OCI-LY1 (cell line): ENCODE measurements around the gene GABRG3.

Experiments
- H2AFZ ChIP-seq: fragments of 200-600 bp; sonication (generic), shearing (Covaris generic); 2 replicates; pipeline ENCODE4 v1.6.0; 2014; ENCODE audit warnings: antibody characterized with exemption, mild to moderate bottlenecking, low read length
- H3F3A ChIP-seq: fragments of 200-600 bp; sonication (generic), shearing (Covaris generic); 2 replicates; pipeline ENCODE4 v1.6.0; 2014; ENCODE audit warnings: mild to moderate bottlenecking, antibody characterized with exemption, low read length, moderate library complexity; ENCODE audit not compliant: insufficient read depth
- H3K27ac ChIP-seq: fragments of 200-600 bp; sonication (generic); 2 replicates; pipeline ENCODE4 v1.5.1; 2014; ENCODE audit warnings: low read length, mixed run types, mild to moderate bottlenecking, low read depth; ENCODE audit not compliant: poor library complexity, severe bottlenecking
- H3K27me3 ChIP-seq: fragments of 200-600 bp; sonication (generic); 2 replicates; pipeline ENCODE4 v1.6.0; 2014; ENCODE audit warnings: antibody characterized with exemption, mild to moderate bottlenecking, low read length, moderate library complexity; ENCODE audit not compliant: insufficient read depth
- H3K36me3 ChIP-seq: fragments of 200-600 bp; sonication (generic); 2 replicates; pipeline ENCODE4 v1.6.1; 2014; ENCODE audit warnings: mild to moderate bottlenecking, antibody characterized with exemption, low read length, moderate library complexity, mixed read lengths; ENCODE audit not compliant: insufficient read depth
- H3K4me1 ChIP-seq: fragments of 200-600 bp; sonication (generic); 2 replicates; pipeline ENCODE4 v1.5.1; 2014; ENCODE audit warnings: mild to moderate bottlenecking, low read length, moderate library complexity; ENCODE audit not compliant: insufficient read depth, severe bottlenecking
- H3K4me2 ChIP-seq: fragments of 200-600 bp; sonication (generic), shearing (Covaris generic); 2 replicates; pipeline ENCODE4 v1.6.1; 2014; ENCODE audit warnings: low read length
- H3K4me3 ChIP-seq: fragments of 200-600 bp; sonication (generic); 2 replicates; pipeline ENCODE4 v1.5.1; 2014; ENCODE audit warnings: low read length, low read depth, mild to moderate bottlenecking, mixed read lengths; ENCODE audit not compliant: poor library complexity, severe bottlenecking
- H3K79me2 ChIP-seq: fragments of 200-600 bp; shearing (Covaris generic); 2 replicates; pipeline ENCODE4 v1.6.1; 2016; ENCODE audit warnings: mixed run types, low read length, mixed read lengths; ENCODE audit not compliant: insufficient read depth
- H3K9ac ChIP-seq: fragments of 200-600 bp; sonication (generic), shearing (Covaris generic); 2 replicates; pipeline ENCODE4 v1.6.1; 2014; ENCODE audit warnings: mild to moderate bottlenecking, low read length, mixed read lengths
- H3K9me2 ChIP-seq: fragments of 200-600 bp; sonication (generic), shearing (Covaris generic); 2 replicates; pipeline ENCODE4 v1.6.1; 2014; ENCODE audit warnings: low read depth, mild to moderate bottlenecking, low read length, mixed read lengths
- H3K9me3 ChIP-seq: fragments of 200-600 bp; shearing (Covaris generic); 2 replicates; pipeline ENCODE4 v1.6.1; 2014; ENCODE audit warnings: low read length, mixed read lengths
- H4K20me1 ChIP-seq: fragments of 200-600 bp; sonication (generic), shearing (Covaris generic); 2 replicates; pipeline ENCODE4 v1.6.0; 2016; ENCODE audit warnings: mild to moderate bottlenecking, low read length; ENCODE audit not compliant: insufficient read depth
- EZH2 ChIP-seq: fragments of 200-600 bp; sonication (generic), shearing (Covaris generic); IDR thresholded peaks from 2 replicates; pipeline ENCODE4 v1.8.0; 2017; ENCODE audit warnings: borderline replicate concordance, mixed run types, mild to moderate bottlenecking, antibody characterized with exemption, low read length, moderate library complexity, mixed read lengths
- TF ChIP-seq, protein P1 (sequence below): fragments of 200-600 bp; sonication (generic), shearing (Covaris generic); IDR thresholded peaks from 2 replicates; pipeline ENCODE4 v1.5.1; 2017; ENCODE audit warnings: mild to moderate bottlenecking, antibody characterized with exemption, low read length, moderate library complexity, mixed read lengths

The GABRG3 gene

DNA sequence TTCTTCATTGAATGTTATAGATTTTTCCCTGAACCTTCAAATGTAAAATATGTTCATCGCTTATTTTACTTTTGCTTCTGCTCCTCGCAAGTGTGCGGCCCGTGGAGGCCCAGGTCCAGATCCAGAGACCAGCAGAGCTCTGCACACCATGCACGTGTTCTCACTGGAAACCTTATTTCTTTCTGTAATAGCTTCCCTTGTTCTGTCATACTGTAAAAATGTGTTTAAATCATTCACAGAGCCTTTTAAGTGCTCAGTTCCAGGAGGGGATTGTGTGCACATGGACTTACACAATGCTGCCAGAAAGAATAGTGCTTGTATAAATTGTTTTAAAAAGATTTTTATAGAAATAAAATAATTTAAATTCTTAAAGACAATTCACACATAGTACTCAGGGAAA, 359.3 kb downstream of the GABRG3 start:
- TF ChIP-seq EZH2, result no peak
- TF ChIP-seq, protein P1, sequence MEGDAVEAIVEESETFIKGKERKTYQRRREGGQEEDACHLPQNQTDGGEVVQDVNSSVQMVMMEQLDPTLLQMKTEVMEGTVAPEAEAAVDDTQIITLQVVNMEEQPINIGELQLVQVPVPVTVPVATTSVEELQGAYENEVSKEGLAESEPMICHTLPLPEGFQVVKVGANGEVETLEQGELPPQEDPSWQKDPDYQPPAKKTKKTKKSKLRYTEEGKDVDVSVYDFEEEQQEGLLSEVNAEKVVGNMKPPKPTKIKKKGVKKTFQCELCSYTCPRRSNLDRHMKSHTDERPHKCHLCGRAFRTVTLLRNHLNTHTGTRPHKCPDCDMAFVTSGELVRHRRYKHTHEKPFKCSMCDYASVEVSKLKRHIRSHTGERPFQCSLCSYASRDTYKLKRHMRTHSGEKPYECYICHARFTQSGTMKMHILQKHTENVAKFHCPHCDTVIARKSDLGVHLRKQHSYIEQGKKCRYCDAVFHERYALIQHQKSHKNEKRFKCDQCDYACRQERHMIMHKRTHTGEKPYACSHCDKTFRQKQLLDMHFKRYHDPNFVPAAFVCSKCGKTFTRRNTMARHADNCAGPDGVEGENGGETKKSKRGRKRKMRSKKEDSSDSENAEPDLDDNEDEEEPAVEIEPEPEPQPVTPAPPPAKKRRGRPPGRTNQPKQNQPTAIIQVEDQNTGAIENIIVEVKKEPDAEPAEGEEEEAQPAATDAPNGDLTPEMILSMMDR, result no peak
- Histone ChIP-seq H3K9ac (no peak overlapping the region), H3K27me3 (0 out of 2 replicates have a peak, but pooled peaks cover 4% of the 10 kb centered on the region), H3K4me2 (no peak overlapping the region), H4K20me1 (no peaks in the 10 kb centered on the region), H3K4me3 (no peak overlapping the region), H3K9me2 (no peaks in the 10 kb centered on the region), H3F3A (no peaks in the 10 kb centered on the region), H2AFZ (no peak overlapping the region), H3K36me3 (no peaks in the 10 kb centered on the region), H3K4me1 (no peaks in the 10 kb centered on the region), H3K79me2 (no peaks in the 10 kb centered on the region), H3K27ac (no peak overlapping the region), H3K9me3 (no peaks in the 10 kb centered on the region)

DNA sequence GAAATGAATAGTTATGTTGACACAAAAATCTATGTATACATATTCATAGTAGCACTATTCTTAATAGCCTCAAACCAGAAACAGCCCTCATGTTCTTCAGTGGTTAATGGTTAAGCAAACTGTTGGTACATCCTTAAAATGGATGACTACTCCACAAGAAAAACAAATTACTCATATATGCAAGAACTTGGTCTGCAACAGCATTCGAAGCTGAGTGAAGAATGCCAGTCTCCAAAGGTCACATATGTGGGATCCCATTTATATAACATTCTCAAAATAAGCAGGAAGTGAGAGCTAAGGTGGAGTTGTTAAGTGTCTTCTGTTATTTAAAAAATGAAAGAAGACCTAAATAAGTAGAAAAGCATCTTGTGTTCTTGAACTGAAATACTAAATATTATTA, 365.7 kb downstream of the GABRG3 start:
- Histone ChIP-seq H2AFZ (no peak overlapping the region), H3K9me2 (no peaks in the 10 kb centered on the region), H3K4me3 (no peak overlapping the region), H4K20me1 (no peaks in the 10 kb centered on the region), H3K36me3 (no peaks in the 10 kb centered on the region), H3K9me3 (peaks cover 3% of the 10 kb centered on the region; the same call in 1 of the 2 replicates), H3K9ac (no peak overlapping the region), H3K27ac (no peak overlapping the region), H3K4me2 (no peak overlapping the region), H3K79me2 (no peaks in the 10 kb centered on the region), H3F3A (no peaks in the 10 kb centered on the region), H3K4me1 (no peaks in the 10 kb centered on the region), H3K27me3 (no peaks in the 10 kb centered on the region)
- TF ChIP-seq EZH2, result no peak
- TF ChIP-seq, protein P1, result no peak

DNA sequence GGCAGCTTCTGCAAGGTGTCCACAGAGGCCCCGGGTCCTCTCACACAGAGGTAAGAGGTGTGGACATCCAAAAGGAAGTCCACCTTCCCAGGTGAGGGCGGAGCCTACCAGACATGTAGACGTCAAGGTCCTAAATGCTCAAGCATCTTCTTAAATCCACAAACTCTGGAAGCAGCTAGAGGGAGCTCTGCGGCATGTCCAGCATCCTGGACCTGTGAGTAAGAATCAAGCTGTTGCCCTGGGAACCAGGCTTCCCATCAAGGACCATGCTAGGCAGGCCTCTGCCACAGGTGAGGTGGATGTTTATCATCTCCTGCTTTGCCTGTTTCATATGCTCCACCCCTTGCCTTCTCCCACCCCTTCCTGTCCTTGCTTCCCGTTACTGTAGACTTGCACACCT, 368.2 kb downstream of the GABRG3 start:
- Histone ChIP-seq H3K79me2 (no peaks in the 10 kb centered on the region), H3K27me3 (no peaks in the 10 kb centered on the region), H3K36me3 (no peaks in the 10 kb centered on the region), H3K9me3 (peaks cover 3% of the 10 kb centered on the region; the same call in 1 of the 2 replicates), H3K27ac (no peak overlapping the region), H2AFZ (no peak overlapping the region), H3K9me2 (no peaks in the 10 kb centered on the region), H3K9ac (no peak overlapping the region), H3K4me1 (no peaks in the 10 kb centered on the region), H3K4me2 (no peak overlapping the region), H4K20me1 (no peaks in the 10 kb centered on the region), H3F3A (no peaks in the 10 kb centered on the region), H3K4me3 (no peak overlapping the region)
- TF ChIP-seq, protein P1, result no peak
- TF ChIP-seq EZH2, result no peak
